HCT116 (cell line): ENCODE measurements around the gene FOXR1. TPM values are rescaled to one million over a fixed set of nuclear protein-coding genes. Genes with fewer than 3 reads are reported as not detected.

ENCODE experiments used
- ATAC-seq: fragments of 200-7000 bp; cut with Tn5 transposase; 2 replicates; pipeline ENCODE4 v1.9.1; 2020; ENCODE audit warnings: mild to moderate bottlenecking, moderate library complexity
- BruUV-seq: library from RNA; stranded (reverse); fragments of 400-500 nt; replicated peaks from 2 replicates; lab custom pipeline; 2021; lab: Mats Ljungman, UMichigan
- CTCF ChIA-PET: fragments of 300-600 bp; sonication (Branson Sonifier 250); formaldehyde crosslinking; loops from one replicate; lab custom pipeline; 2021; ENCODE audit warnings: antibody characterized with exemption; lab: Charles Lee
- POLR2A ChIA-PET: fragments of 300-600, 350-600 bp; sonication (Branson Sonifier 250); formaldehyde crosslinking; loops from one replicate; lab custom pipeline; 2021; ENCODE audit warnings: antibody characterized with exemption; lab: Charles Lee
- RAD21 ChIA-PET, 2 experiments: fragments of 300-600 bp; sonication (Branson Sonifier 250); formaldehyde crosslinking; loops; one replicate each; lab custom pipeline; 2023; ENCODE audit warnings: low total read pairs in 2 of 2; ENCODE audit not compliant: uncharacterized antibody in 2 of 2, unreplicated experiment in 2 of 2, low non-redundant PET in 1 of 2; lab: Charles Lee
- DNase-seq: peaks from one replicate; pipeline ENCODE4 v3.0.0-alpha.2; 2010; ENCODE audit warnings: low read depth, low spot score
- H2AFZ ChIP-seq: fragments of 200-600 bp; shearing (Covaris generic), sonication (generic); 2 replicates; pipeline ENCODE4 v1.6.1; 2017; ENCODE audit warnings: low read depth, mixed run types, mixed read lengths, antibody characterized with exemption, low read length; ENCODE audit not compliant: poor library complexity, severe bottlenecking
- H3K27ac ChIP-seq: 2 replicates; pipeline ENCODE4 v1.5.1; 2012; ENCODE audit warnings: low read depth, low read length
- H3K27me3 ChIP-seq: fragments of 200-600 bp; sonication (generic); 2 replicates; pipeline ENCODE4 v1.6.1; 2016; ENCODE audit warnings: mixed run types, low read length, mixed read lengths; ENCODE audit not compliant: insufficient read depth
- H3K36me3 ChIP-seq, 2 experiments: fragments of 200-500 bp in 1 of 2; fragments of 200-600 bp in 1 of 2; sonication (Bioruptor generic) in 1 of 2; sonication (generic) in 1 of 2; 2 replicates each; pipeline versions ENCODE4 v1.5.1 to v1.6.1; 2014 to 2016; ENCODE audit warnings: low read length in 2 of 2, inconsistent platforms in 1 of 2, mixed read lengths in 1 of 2, mixed run types in 1 of 2; ENCODE audit not compliant: insufficient read depth in 2 of 2, control insufficient read depth in 1 of 2
- H3K4me1 ChIP-seq, 2 experiments: fragments of 200-600 bp in 1 of 2; sonication (generic) in 1 of 2; 2 replicates each; pipeline versions ENCODE4 v1.5.1 to v1.6.1; 2012 to 2017; ENCODE audit warnings: low read length in 2 of 2, inconsistent platforms in 1 of 2, mild to moderate bottlenecking in 1 of 2, mixed read lengths in 1 of 2, mixed run types in 1 of 2, moderate library complexity in 1 of 2; ENCODE audit not compliant: insufficient read depth in 2 of 2, control insufficient read depth in 1 of 2
- H3K4me2 ChIP-seq: fragments of 200-600 bp; sonication (generic); 2 replicates; pipeline ENCODE4 v1.6.1; 2017; ENCODE audit warnings: mixed run types, low read length, mixed read lengths
- H3K4me3 ChIP-seq, 2 experiments: fragments of 200-600 bp in 1 of 2; sonication (generic) in 1 of 2; replicated peaks in 1 of 2; 2 replicates each; pipeline ENCODE4 v1.5.1; 2011 to 2016; ENCODE audit warnings: low read length in 2 of 2, control low read depth in 1 of 2, low read depth in 1 of 2, mild to moderate bottlenecking in 1 of 2, mixed read lengths in 1 of 2, mixed run types in 1 of 2
- H3K79me2 ChIP-seq: fragments of 200-600 bp; sonication (generic); 2 replicates; pipeline ENCODE4 v1.6.1; 2017; ENCODE audit warnings: mild to moderate bottlenecking, mixed run types, low read length, moderate library complexity, mixed read lengths; ENCODE audit not compliant: insufficient read depth
- H3K9ac ChIP-seq: fragments of 200-600 bp; sonication (generic); 2 replicates; pipeline ENCODE4 v1.6.1; 2016; ENCODE audit warnings: low read length, mixed read lengths
- H3K9me2 ChIP-seq: fragments of 200-600 bp; sonication (generic), shearing (Covaris generic); 2 replicates; pipeline ENCODE4 v1.6.1; 2017; ENCODE audit warnings: mixed run types, mild to moderate bottlenecking, moderate library complexity; ENCODE audit not compliant: insufficient read depth
- H3K9me3 ChIP-seq, 2 experiments: fragments of 200-500 bp in 1 of 2; fragments of 200-600 bp in 1 of 2; sonication (Bioruptor generic) in 1 of 2; sonication (generic) in 1 of 2; 2 replicates each; pipeline ENCODE4 v1.6.1; 2014 to 2017; ENCODE audit warnings: low read length in 2 of 2, mixed read lengths in 2 of 2, inconsistent platforms in 1 of 2, low read depth in 1 of 2, mild to moderate bottlenecking in 1 of 2, mixed run types in 1 of 2, moderate library complexity in 1 of 2; ENCODE audit not compliant: control insufficient read depth in 1 of 2, insufficient read depth in 1 of 2
- H4K20me1 ChIP-seq: fragments of 200-600 bp; sonication (generic), shearing (Covaris generic); 2 replicates; pipeline ENCODE4 v1.6.1; 2017; ENCODE audit warnings: mixed run types, mild to moderate bottlenecking, moderate library complexity; ENCODE audit not compliant: insufficient read depth
- ELF1 ChIP-seq: IDR thresholded peaks from 2 replicates; pipeline ENCODE4 v1.6.1; 2012; ENCODE audit warnings: low read depth, borderline replicate concordance
- EZH2 ChIP-seq: fragments of 200-600 bp; sonication (generic); IDR thresholded peaks from 2 replicates; pipeline ENCODE4 v1.6.1; 2017; ENCODE audit warnings: antibody characterized with exemption, mixed run types
- POLR2A ChIP-seq: IDR thresholded peaks from 2 replicates; pipeline ENCODE4 v1.7.0; 2011; ENCODE audit warnings: borderline replicate concordance; ENCODE audit not compliant: insufficient read depth, insufficient read length; ENCODE audit errors: extremely low read depth
- POLR2AphosphoS5 ChIP-seq: IDR thresholded peaks from 2 replicates; pipeline ENCODE4 v1.6.1; 2011; ENCODE audit warnings: mild to moderate bottlenecking, low read depth, low read length, moderate library complexity
- SIN3A ChIP-seq: IDR thresholded peaks from 2 replicates; pipeline ENCODE4 v1.6.1; 2012; ENCODE audit warnings: low read depth
- SP1 ChIP-seq: IDR thresholded peaks from 2 replicates; pipeline ENCODE4 v1.6.1; 2012; ENCODE audit warnings: low read depth
- SRF ChIP-seq: IDR thresholded peaks from 2 replicates; pipeline ENCODE4 v1.6.1; 2012; ENCODE audit warnings: low read depth
- YY1 ChIP-seq: IDR thresholded peaks from 2 replicates; pipeline ENCODE4 v1.6.1; 2011; ENCODE audit warnings: low read length, low read depth, moderate library complexity, mild to moderate bottlenecking; ENCODE audit not compliant: insufficient replicate concordance; ENCODE audit errors: extremely low read depth
- ZFX ChIP-seq: fragments of 450-650 bp; IDR thresholded peaks from 2 replicates; pipeline ENCODE4 v1.6.1; 2017
- ZNF274 ChIP-seq: fragments of 200-500 bp; sonication (Bioruptor generic); IDR thresholded peaks from 2 replicates; pipeline ENCODE4 v1.6.1; 2014; ENCODE audit warnings: mild to moderate bottlenecking, low read depth, low read length, inconsistent platforms
- intact Hi-C: fragments of 100-400 bp; cut with micrococcal nuclease; formaldehyde crosslinking; loops from 2 replicates; pipeline ENCODE4 v1.10.0; 2022
- total RNA-seq: library from RNA; stranded (reverse); gene quantifications from one replicate; pipeline ENCODE4 v1.2.1, GENCODE V29; 2021; ENCODE audit not compliant: unreplicated experiment
- TF ChIP-seq, protein P1 (sequence below): IDR thresholded peaks from 2 replicates; pipeline ENCODE4 v1.6.1; 2011; ENCODE audit warnings: mild to moderate bottlenecking, low read length, moderate library complexity; ENCODE audit not compliant: insufficient replicate concordance; ENCODE audit errors: extremely low read depth

The FOXR1 gene
- total RNA-seq, 1 experiment from 2014 or later: not detected

GRCh38 chr11:119029069-119029339 is 57.4 kb downstream of the FOXR1 start (continued):
- TF ChIP-seq, protein P1, sequence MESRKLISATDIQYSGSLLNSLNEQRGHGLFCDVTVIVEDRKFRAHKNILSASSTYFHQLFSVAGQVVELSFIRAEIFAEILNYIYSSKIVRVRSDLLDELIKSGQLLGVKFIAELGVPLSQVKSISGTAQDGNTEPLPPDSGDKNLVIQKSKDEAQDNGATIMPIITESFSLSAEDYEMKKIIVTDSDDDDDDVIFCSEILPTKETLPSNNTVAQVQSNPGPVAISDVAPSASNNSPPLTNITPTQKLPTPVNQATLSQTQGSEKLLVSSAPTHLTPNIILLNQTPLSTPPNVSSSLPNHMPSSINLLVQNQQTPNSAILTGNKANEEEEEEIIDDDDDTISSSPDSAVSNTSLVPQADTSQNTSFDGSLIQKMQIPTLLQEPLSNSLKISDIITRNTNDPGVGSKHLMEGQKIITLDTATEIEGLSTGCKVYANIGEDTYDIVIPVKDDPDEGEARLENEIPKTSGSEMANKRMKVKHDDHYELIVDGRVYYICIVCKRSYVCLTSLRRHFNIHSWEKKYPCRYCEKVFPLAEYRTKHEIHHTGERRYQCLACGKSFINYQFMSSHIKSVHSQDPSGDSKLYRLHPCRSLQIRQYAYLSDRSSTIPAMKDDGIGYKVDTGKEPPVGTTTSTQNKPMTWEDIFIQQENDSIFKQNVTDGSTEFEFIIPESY: no peak
- TF ChIP-seq SP1: no peak
- no peak for TF ChIP-seq ZNF274
- TF ChIP-seq ZFX: no peak
- no peak for TF ChIP-seq POLR2AphosphoS5
- TF ChIP-seq, all 23 proteins: peak for 0

DNA sequence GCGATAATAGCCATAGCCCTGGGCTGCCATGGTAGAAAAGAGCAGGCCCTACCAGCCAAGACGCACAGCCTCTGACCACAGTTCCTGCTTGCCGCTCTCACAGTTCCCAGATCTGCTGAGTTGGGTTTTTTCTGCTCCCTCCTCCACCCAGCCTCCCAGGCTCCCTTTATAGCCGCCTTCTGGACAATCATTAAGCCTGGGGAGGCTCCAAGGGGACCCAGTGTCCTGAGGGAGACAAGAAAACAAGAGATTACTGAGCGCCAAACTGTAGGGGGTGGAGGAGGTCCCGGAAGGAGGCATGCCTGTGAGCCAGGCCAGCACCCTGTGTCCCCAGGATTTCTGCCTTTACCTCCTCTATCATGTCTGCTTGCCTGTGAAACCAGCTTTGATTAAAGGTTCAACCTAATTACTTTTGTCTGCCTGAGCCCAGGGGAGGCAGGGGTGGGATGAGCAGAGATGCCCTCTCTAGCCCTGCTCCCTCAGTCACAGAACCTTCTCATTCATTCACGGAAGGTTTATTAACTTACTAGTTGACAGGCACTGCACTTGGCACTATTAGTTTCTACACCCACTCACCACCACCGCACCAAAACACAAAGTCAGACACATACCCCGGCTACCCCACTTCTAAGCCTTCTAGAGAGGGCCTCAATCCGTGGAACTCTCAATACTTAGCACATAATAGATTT is 57.9 kb downstream of the FOXR1 start:
- Histone ChIP-seq H3K9me3 (no peaks in the 10 kb centered on the region), H3K27ac (peak overlapping the region; percentile 89), H3K4me1 (peaks cover 5 to 38% of the 10 kb centered on the region in 2 experiments; a peak in 3 of 4 replicates), H3K36me3 (peaks cover 13 to 19% of the 10 kb centered on the region in 2 experiments; a peak in 2 of 4 replicates), H3K9me2 (no peaks in the 10 kb centered on the region)
- ChIA-PET CTCF (no interaction called here), POLR2A (no interaction called here)
- no peak for TF ChIP-seq SRF
- TF ChIP-seq SP1: no peak
- no peak for TF ChIP-seq SIN3A
- no peak for TF ChIP-seq POLR2A
- TF ChIP-seq, protein P1: no peak
- no peak for TF ChIP-seq EZH2
- TF ChIP-seq ELF1: no peak
- TF ChIP-seq YY1: no peak
- no peak for TF ChIP-seq ZNF274
- no peak for TF ChIP-seq POLR2AphosphoS5
- TF ChIP-seq, all 23 proteins: peak for 0
- RAD21 ChIA-PET: no interaction called here
- no peak for ATAC-seq
- Histone ChIP-seq H2AFZ (no peak overlapping the region), H3K4me3 (peak overlapping the region; percentile 86 to 91), H3K27me3 (no peaks in the 10 kb centered on the region), H3K4me2 (peak overlapping the region; percentile 99), H4K20me1 (no peaks in the 10 kb centered on the region), H3K9ac (peak overlapping the region; percentile 97), H3K79me2 (peaks cover 26% of the 10 kb centered on the region)
- intact Hi-C loops: no loop called here
- TSS peak; percentile 67 for BruUV-seq
- DNase-seq: no peak
